ENCODE measurements around the gene SLC16A4. TPM values are rescaled to one million over a fixed set of nuclear protein-coding genes. Genes with fewer than 3 reads are reported as not detected.

Gene SLC16A4
- total RNA-seq, 1 experiment from 2014 or later, result 18.5 TPM

DNA sequence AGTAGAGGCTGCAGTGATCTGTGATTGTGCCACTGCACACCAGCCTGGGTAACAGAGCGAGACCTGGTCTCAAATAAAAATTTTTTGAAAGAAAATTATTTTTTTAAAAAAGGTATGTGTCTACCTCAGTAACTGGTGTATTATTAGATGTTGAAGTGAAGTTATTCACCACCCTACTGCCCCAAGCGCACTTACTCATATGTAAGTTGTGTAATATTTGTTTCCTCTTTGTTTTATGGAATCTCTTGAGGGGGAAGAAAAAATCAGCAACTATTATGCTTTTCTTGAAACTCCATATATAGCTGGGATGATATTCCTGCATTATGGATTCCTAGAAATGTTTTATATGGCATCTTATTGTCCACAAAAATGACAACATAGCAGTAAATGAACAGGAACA is 30.4 kb downstream of the SLC16A4 start:
- DNase-seq (ENCODE audit: low read depth), result no peak

- DNase-seq (ENCODE audit: low read depth), result no peak
Observed at GRCh38 chr1:110356379-110356778, 34.4 kb downstream of the SLC16A4 start.

- DNase-seq (ENCODE audit: low read depth), result no peak
Observed at GRCh38 chr1:110355321-110355720, 35.5 kb downstream of the SLC16A4 start.

- no peak for DNase-seq (ENCODE audit: low read depth)
Observed at GRCh38 chr1:110350360-110350759, 40.5 kb downstream of the SLC16A4 start.

- DNase-seq (ENCODE audit: low read depth), result no peak
Observed at GRCh38 chr1:110348771-110349170, 42.1 kb downstream of the SLC16A4 start.

DNA sequence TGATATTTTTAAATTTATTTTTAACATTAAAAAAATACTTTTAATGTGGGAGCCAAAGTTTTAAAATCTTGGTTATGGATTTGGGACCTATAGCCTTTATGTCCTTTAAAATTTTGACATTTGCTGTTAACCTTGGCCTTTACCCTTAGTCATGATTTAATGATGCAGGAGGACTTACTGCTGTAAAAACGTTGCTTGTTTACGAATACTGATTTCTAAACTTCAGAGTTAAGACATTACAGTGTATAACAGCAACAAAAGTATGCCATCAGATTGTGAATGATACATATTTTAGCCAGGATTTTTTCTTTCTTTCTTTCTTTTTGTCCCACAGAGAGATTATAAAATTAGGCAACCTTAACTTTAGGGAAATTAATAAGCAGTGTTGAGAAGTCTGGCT is 42.8 kb downstream of the SLC16A4 start:
- DNase-seq (ENCODE audit: low read depth), result no peak

- DNase-seq (ENCODE audit: low read depth), result no peak
Observed at GRCh38 chr1:110347182-110347893, 43.5 kb downstream of the SLC16A4 start.

DNA sequence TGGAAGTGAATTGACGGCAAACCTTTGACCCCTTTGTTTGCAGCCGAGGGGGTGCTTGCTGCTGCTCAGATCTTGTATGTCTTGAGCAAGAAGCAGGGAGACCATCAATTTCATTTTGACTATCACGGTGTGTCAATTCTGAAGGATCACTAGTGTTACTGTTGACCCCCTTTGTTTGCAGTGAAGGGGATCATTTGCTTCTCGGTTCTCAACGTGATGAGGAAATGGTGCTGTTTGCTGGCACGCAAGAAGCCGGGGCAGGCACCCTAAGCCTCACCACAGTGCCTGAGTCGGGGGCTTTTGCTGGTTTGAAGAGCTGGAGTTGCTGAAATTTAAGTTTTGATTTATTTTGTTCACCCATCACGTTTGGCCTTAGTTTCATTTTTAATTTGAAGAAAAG is 44.1 kb downstream of the SLC16A4 start:
- DNase-seq (ENCODE audit: low read depth), result no peak

DNA sequence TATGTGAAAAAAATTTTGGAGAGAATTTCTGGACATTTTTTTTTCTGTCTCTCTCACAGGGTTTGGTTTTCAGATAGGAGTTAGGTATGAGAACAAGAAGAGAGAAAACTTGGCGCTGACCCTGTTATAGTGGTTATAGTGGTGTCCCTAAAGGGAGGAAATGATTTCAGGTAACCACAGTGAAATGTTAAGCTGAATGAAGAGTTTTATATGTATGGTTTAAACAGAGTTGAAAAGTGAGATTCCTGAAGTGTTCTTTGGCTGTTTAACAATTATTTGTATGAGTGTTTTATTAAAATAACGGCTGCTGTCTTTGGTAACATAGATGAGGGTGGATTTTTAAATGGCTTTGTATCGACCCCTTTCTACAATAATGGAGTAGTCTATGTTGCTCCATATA is 45.3 kb downstream of the SLC16A4 start:
- DNase-seq (ENCODE audit: low read depth), result no peak

DNA sequence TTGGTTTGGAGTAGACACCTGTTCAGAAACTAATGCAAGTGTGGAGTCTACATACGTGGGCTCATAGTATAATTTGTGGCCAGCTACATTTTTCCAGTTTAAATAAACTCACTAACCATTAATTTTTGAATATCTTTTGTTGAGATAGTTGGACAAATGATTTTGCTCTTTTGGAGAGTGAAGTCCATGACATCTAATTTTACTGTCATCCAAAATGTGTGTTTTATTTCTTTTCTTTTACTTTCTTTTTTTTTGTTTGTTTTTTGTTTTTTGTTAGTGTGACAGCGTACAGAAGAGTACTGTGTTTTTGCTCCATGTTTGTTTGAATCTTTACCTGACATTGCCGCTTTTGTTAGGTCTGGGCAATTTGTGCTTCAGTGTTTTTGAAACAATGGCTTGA is 46.7 kb downstream of the SLC16A4 start:
- DNase-seq (ENCODE audit: low read depth), result no peak

- no peak for DNase-seq (ENCODE audit: low read depth)
Observed at GRCh38 chr1:110343249-110343648, 47.6 kb downstream of the SLC16A4 start.

DNA sequence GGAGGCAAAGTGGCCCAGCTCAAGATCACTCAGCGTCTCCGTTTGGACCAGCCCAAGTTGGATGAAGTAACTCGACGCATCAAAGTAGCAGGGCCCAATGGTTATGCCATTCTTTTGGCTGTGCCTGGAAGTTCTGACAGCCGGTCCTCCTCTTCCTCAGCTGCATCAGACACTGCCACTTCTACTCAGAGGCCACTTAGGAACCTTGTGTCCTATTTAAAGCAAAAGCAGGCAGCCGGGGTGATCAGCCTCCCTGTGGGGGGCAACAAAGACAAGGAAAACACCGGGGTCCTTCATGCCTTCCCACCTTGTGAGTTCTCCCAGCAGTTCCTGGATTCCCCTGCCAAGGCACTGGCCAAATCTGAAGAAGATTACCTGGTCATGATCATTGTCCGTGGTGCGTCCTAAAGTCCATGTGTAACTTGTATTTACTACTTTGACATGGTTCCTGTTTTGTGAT is 48.9 kb downstream of the SLC16A4 start:
- DNase-seq (ENCODE audit: low read depth), result no peak

DNA sequence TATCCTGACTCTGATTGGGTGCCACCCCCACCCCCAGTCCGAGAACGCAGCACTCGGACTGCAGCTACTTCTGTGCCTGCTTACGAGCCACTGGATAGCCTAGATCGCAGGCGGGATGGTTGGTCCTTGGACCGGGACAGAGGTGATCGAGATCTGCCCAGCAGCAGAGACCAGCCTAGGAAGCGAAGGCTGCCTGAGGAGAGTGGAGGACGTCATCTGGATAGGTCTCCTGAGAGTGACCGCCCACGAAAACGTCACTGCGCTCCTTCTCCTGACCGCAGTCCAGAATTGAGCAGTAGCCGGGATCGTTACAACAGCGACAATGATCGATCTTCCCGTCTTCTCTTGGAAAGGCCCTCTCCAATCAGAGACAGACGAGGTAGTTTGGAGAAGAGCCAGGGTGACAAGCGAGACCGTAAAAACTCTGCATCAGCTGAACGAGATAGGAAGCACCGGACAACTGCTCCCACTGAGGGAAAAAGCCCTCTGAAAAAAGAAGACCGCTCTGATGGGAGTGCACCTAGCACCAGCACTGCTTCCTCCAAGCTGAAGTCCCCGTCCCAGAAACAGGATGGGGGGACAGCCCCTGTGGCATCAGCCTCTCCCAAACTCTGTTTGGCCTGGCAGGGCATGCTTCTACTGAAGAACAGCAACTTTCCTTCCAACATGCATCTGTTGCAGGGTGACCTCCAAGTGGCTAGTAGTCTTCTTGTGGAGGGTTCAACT is 49.5 kb downstream of the SLC16A4 start:
- no peak for DNase-seq (ENCODE audit: low read depth)

- no peak for DNase-seq (ENCODE audit: low read depth)
Observed at GRCh38 chr1:110340207-110340468, 50.7 kb downstream of the SLC16A4 start.

GRCh38 chr1:110339407-110340206 is 51.2 kb downstream of the SLC16A4 start:
- peak; percentile 58 for DNase-seq (ENCODE audit: low read depth)

- DNase-seq (ENCODE audit: low read depth), result peak; percentile 100
Observed at GRCh38 chr1:110338886-110339406, 51.9 kb downstream of the SLC16A4 start, which contains the start of gene RBM15. Gene RBM15 (plus strand): TSS chr1:110339377. CDS start chr1:110339406, 29 bp downstream.

DNA sequence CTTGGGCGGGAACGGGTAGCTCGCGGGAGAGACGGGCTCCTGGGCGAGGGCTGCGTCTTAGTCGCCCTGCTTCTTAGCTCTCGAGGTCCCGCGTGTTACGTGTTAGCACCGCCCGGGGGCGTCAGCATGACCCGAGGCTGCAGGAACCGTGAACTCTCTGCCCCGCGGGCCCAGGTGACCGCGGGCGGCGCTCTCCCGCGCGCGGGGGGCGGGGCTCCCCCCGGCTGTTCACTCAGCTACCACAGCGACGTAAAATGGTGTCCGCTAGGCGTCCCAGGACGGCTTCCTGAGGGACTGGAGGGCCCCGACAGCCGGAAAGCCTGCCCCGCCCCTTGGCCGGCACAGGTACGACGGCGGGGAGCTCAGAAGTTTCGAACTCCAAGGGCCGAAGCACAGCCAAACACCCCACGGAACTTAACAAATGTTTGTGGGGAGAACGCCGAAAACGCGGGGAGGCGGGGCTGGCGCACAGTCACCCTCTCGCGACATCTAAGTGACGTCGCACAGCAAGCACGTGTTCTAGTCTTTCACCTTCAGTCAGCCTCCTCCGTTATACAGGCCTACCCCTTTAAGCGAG is 52.4 kb downstream of the SLC16A4 start:
- DNase-seq (ENCODE audit: low read depth), result no peak

- DNase-seq (ENCODE audit: low read depth), result no peak
Observed at GRCh38 chr1:110337704-110338308, 53.0 kb downstream of the SLC16A4 start.

GRCh38 chr1:110336300-110337039 is 54.4 kb downstream of the SLC16A4 start:
- peak; percentile 85 for DNase-seq (ENCODE audit: low read depth)

DNA sequence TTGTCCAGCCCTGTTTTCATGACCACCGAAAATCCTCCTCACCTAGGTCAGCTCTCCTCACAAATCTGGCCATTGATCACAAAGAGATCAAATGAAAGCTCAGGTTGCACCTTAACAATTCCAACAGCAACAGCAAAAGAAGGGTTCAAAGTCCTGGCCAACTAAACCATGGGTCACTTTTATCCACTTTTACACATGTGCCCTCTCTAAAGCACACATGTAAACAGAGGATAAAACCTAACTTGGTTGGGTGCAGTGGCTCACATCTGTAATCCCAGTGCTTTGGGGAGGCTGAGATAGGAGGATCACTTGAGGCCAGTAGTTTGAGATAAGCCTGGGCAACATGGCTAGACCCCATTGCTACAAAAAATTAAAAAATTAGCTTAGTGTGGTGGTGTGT is 55.6 kb downstream of the SLC16A4 start:
- DNase-seq (ENCODE audit: low read depth), result no peak

DNA sequence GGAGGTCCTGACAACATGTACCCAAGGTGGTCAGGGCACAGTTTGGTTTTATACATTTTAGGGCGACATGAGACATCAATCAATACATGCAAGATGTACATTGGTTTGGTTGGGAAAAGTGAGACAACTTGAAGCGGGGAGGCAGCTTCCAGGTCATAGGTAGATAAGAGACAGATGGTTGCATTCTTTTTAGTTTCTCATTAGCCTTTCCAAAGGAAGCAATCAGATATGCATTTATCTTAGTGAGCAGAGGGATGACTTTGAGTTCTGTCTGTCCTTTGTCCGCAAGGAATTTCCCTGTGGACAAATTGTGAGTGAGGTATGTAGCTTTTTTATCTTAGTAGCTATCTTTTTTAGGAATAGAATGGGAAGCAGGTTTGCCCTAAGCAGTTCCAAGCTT is 62.1 kb downstream of the SLC16A4 start:
- no peak for DNase-seq (ENCODE audit: low read depth)

Data from RPMI7951 (cell line).